Stimulated activated CD8-positive, alpha-beta memory T cell treated with anti-CD3 and anti-CD28 coated beads, Interleukin-15, amount 100 ng/mL, for 1 hour (primary cell): Measurements from ENCODE around the gene KIF13A.
"Not testable (repeated sequence)": the region's sequence is repeated elsewhere in the genome, so short reads cannot be mapped to it uniquely, and the experiment has no call there.

Experiments used
- DNase-seq: peaks from one replicate; pipeline ENCODE4 v3.0.0-alpha.2; 2020; ENCODE audit warnings: low read depth

Gene KIF13A

GRCh38 chr6:17932330-17932852, 55.0 kb downstream of the KIF13A start:
- DNase-seq, result no peak

GRCh38 chr6:17931227-17931626, 56.2 kb downstream of the KIF13A start:
- no peak for DNase-seq

GRCh38 chr6:17930321-17930993, 57.0 kb downstream of the KIF13A start:
- DNase-seq, result no peak

- DNase-seq, result no peak
Measured at GRCh38 chr6:17928514-17929430, 58.7 kb downstream of the KIF13A start.

GRCh38 chr6:17927705-17928104, 59.7 kb downstream of the KIF13A start:
- DNase-seq, result no peak

- DNase-seq, result no peak
Measured at GRCh38 chr6:17923401-17923863, 64.0 kb downstream of the KIF13A start.

- no peak for DNase-seq
Measured at GRCh38 chr6:17921454-17921853, 66.0 kb downstream of the KIF13A start.

- DNase-seq, result no peak
Measured at GRCh38 chr6:17919496-17919895, 67.9 kb downstream of the KIF13A start.

GRCh38 chr6:17917837-17918763, 69.3 kb downstream of the KIF13A start:
- DNase-seq, result no peak

- DNase-seq, result no peak
Measured at GRCh38 chr6:17914651-17915050, 72.8 kb downstream of the KIF13A start.

GRCh38 chr6:17912521-17912920, 74.9 kb downstream of the KIF13A start:
- DNase-seq, result no peak

- DNase-seq, result not testable (repeated sequence)
Measured at GRCh38 chr6:17911656-17912055, 75.8 kb downstream of the KIF13A start.

GRCh38 chr6:17910189-17910588, 77.2 kb downstream of the KIF13A start:
- no peak for DNase-seq

- DNase-seq, result no peak
Measured at GRCh38 chr6:17908831-17909230, 78.6 kb downstream of the KIF13A start.

GRCh38 chr6:17907406-17908229, 79.8 kb downstream of the KIF13A start:
- no peak for DNase-seq

GRCh38 chr6:17905611-17906592, 81.5 kb downstream of the KIF13A start:
- no peak for DNase-seq

- no peak for DNase-seq
Measured at GRCh38 chr6:17904491-17905120, 82.8 kb downstream of the KIF13A start.

GRCh38 chr6:17902974-17903373, 84.5 kb downstream of the KIF13A start:
- no peak for DNase-seq

- no peak for DNase-seq
Measured at GRCh38 chr6:17901493-17901892, 85.9 kb downstream of the KIF13A start.
